Breast epithelium (tissue), 4 donors: ENCODE data around the gene APBA1. TPM values are rescaled to one million over a fixed set of nuclear protein-coding genes. Genes with fewer than 3 reads are reported as not detected.
A peak's percentile ranks its signal among the peaks of the same experiment; 100 is the strongest.

ENCODE experiments used
- DNase-seq, 2 donors: peaks; one replicate each; pipeline ENCODE4 v3.0.0-alpha.2; 2019; ENCODE audit warnings: low spot score in 2 of 2
- H3K27ac ChIP-seq, 2 donors: fragments of 200-600 bp; sonication (generic) in 1 of 2; one replicate each; pipeline ENCODE4 v1.5.1; 2016 to 2019; ENCODE audit warnings: mild to moderate bottlenecking in 1 of 2
- H3K27me3 ChIP-seq, 2 donors: fragments of 200-600 bp; sonication (generic) in 1 of 2; one replicate each; pipeline versions ENCODE4 v1.5.1 to v1.6.0; 2017 to 2019; ENCODE audit warnings: control low read depth in 1 of 2, mild to moderate bottlenecking in 1 of 2
- H3K36me3 ChIP-seq: fragments of 200-600 bp; one replicate; pipeline ENCODE4 v1.5.1; 2019
- H3K4me1 ChIP-seq, 2 donors: fragments of 200-600 bp; sonication (generic); one replicate each; pipeline ENCODE4 v1.5.1; 2016 to 2019; ENCODE audit warnings: control low read depth in 1 of 2
- H3K4me3 ChIP-seq, 3 donors: fragments of 200-600 bp; sonication (generic); 1 replicate in 2 of 3; 2 replicates in 1 of 3; pipeline ENCODE4 v1.5.1; 2016 to 2019; ENCODE audit warnings: mild to moderate bottlenecking in 3 of 3, moderate library complexity in 2 of 3
- H3K9me3 ChIP-seq, 2 donors: fragments of 200-600 bp; sonication (generic) in 1 of 2; one replicate each; pipeline ENCODE4 v1.5.1; 2016 to 2019; ENCODE audit warnings: control low read depth in 1 of 2
- CTCF ChIP-seq, 3 donors: fragments of 450-650 bp; IDR thresholded peaks; one replicate each; pipeline ENCODE4 v1.5.1; 2016 to 2017; ENCODE audit warnings: antibody characterized with exemption in 3 of 3, mild to moderate bottlenecking in 3 of 3, moderate library complexity in 3 of 3
- POLR2A ChIP-seq: fragments of 450-650 bp; IDR thresholded peaks from one replicate; pipeline ENCODE4 v1.6.1; 2016; ENCODE audit warnings: antibody characterized with exemption, mild to moderate bottlenecking, moderate library complexity
- POLR2AphosphoS5 ChIP-seq, 3 donors: sonication (generic); formaldehyde crosslinking; IDR thresholded peaks; one replicate each; pipeline ENCODE4 v1.6.1; 2017; ENCODE audit warnings: antibody characterized with exemption in 3 of 3
- intact Hi-C: fragments of 100-400 bp; cut with DNase I; formaldehyde crosslinking; loops from one replicate; pipeline ENCODE4 v1.15.1; 2023; ENCODE audit warnings: low total_unique reads
- total RNA-seq, 3 donors: library from RNA; depleted of rRNA; stranded (reverse); fragments of >200 nt; gene quantifications; one replicate each; pipeline ENCODE4 v1.1.0, GENCODE V29; 2016

Gene APBA1
- total RNA-seq, 3 donors from 2014 or later, result 6.9 to 8.0 (median 7.8) TPM

DNA sequence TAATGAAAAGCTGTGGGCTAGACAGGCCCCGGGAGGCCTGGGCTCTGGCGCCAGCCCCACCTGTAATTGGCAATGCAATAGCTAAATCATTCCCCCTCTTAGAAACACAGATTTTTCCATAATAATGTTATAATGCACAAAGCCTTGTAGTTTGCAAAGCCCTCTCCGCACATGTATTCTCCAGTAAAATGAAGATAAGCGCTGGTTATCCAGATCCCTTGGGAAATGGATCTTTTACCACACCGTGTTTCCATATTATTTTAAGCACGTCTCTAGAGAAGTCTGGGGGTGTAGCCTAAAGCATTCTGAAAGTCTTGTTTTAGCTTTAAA lies 1.1 kb upstream of the APBA1 start:
- TF ChIP-seq CTCF (IDR thresholded peaks at IDR 0.05) (no peak), POLR2AphosphoS5 (IDR thresholded peaks at IDR 0.05) (no peak), POLR2A (no peak)
- Histone ChIP-seq H3K36me3 (no peaks in the 10 kb centered on the region), H3K27me3 (no peaks in the 10 kb centered on the region), H3K9me3 (no peaks in the 10 kb centered on the region), H3K4me1 (no peaks in the 10 kb centered on the region), H3K27ac (peak overlapping the region; percentile 50 to 88), H3K4me3 (peak overlapping the region; percentile 69 to 89 (median 70))
- intact Hi-C loops, result no loop called here
- no peak for DNase-seq

DNA sequence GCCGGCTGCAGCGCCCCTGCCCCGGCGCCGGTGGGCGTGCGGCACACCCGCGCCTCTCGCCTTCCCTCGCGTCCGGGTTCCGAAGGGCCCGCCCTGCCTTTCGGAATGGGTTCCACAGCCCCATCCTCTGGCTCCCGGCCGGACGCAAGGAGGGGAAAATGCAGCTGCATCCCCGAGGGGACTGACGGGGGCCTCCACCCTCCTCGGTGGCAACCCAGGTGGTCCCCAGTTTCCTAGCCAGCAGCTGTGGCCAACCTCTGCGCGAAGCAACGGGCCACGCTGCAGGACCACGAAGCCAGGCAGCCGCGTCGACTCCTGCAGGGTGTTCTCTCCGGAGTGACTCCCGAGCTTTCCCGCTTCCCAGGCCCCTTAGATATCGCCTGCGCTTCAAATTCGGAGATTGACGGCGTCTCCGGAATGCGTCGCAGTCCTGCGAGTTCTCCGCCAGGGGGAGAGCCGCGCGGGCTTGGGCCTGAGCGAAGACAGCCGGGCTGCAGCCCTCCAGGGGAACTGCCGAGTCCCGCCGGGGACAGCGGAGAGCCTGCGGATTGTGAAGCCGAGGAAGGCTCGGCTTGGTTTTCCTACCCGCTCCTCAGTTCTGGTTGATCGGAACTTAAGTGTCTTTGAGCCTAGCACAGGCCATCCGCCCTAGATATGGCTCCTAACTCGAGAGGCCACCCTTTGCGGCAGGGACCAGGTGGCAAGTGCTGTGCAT lies 582 bp upstream of the APBA1 start:
- TF ChIP-seq POLR2AphosphoS5 (IDR thresholded peaks at IDR 0.05) (peak in 2 of 3 donors; percentile 37 to 45), CTCF (IDR thresholded peaks at IDR 0.05) (peak; percentile 79 to 88 (median 85)), POLR2A (no peak)
- Histone ChIP-seq H3K4me1 (no peaks in the 10 kb centered on the region), H3K27me3 (no peaks in the 10 kb centered on the region), H3K9me3 (no peaks in the 10 kb centered on the region), H3K36me3 (no peaks in the 10 kb centered on the region), H3K4me3 (peak overlapping the region; percentile 69 to 89 (median 70)), H3K27ac (peak overlapping the region; percentile 50 to 88)
- peak; percentile 54 to 85 for DNase-seq
- intact Hi-C loops, result no loop called here

DNA sequence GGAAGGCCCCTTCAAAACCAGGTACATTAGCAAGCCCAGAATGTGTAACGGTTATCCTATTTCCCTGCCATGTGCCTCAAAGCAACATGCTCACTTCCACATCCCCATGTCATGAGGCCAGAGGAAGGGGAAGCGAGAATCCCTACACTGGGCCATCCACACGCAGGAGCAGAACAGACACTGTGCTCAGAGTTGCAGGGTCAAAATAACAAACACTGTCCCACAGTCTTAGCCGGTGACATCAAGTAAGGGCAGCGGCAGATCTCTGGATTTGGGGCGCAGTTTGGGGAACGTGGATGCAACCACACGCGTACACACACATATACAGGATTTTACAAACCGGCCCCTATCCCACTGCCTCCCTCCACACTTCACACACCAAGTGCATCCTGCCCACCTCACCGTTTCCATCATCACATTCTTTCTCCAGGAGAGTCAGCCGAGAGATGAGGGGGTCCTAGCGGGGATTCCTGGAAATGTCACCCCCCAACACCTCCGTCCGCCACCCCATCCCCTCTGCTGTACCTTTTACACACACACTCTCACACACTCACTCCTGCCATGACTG lies 776 bp downstream of the APBA1 start:
- Histone ChIP-seq H3K9me3 (no peaks in the 10 kb centered on the region), H3K27me3 (no peaks in the 10 kb centered on the region), H3K4me1 (no peaks in the 10 kb centered on the region), H3K36me3 (no peaks in the 10 kb centered on the region), H3K4me3 (peak overlapping the region; percentile 69 to 89 (median 70)), H3K27ac (peak overlapping the region; percentile 78 to 88)
- TF ChIP-seq CTCF (IDR thresholded peaks at IDR 0.05) (no peak), POLR2AphosphoS5 (IDR thresholded peaks at IDR 0.05) (no peak), POLR2A (no peak)
- no peak for DNase-seq
- intact Hi-C loops, result no loop called here

DNA sequence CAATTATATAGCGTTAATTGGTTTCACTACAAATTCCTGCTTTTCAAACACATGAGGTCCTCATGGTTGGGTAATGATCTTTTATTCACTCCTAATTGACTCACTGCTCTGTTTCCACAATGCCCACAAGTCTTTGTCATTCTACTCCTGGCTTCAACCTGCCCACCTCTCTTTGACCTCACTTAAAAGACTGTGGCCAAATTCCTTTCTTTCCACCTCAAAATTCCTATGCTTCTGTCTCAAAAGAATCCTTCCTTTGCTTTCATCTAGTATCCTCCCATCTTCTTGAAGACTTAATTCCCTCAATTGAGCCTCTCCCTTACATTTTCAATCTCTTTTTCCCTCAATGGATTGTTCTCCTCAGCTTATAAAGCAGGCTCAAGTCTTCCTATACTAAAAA lies 4.9 kb downstream of the APBA1 start:
- intact Hi-C loops, result no loop called here
- Histone ChIP-seq H3K27ac (no peak overlapping the region), H3K4me3 (no peak overlapping the region), H3K9me3 (no peaks in the 10 kb centered on the region), H3K27me3 (no peaks in the 10 kb centered on the region), H3K4me1 (no peaks in the 10 kb centered on the region), H3K36me3 (no peaks in the 10 kb centered on the region)
- DNase-seq, result no peak
- TF ChIP-seq POLR2AphosphoS5 (IDR thresholded peaks at IDR 0.05) (no peak), CTCF (IDR thresholded peaks at IDR 0.05) (no peak), POLR2A (no peak)

- intact Hi-C loops, result no loop called here
- no peaks in the 10 kb centered on the region for H3K4me1 ChIP-seq
- TF ChIP-seq POLR2A (no peak), CTCF (IDR thresholded peaks at IDR 0.05) (no peak), POLR2AphosphoS5 (IDR thresholded peaks at IDR 0.05) (no peak)
- no peak overlapping the region for H3K4me3 ChIP-seq
- DNase-seq, result no peak
- H3K36me3 ChIP-seq, result no peaks in the 10 kb centered on the region
- H3K9me3 ChIP-seq, result no peaks in the 10 kb centered on the region
- H3K27ac ChIP-seq, result no peak overlapping the region
- H3K27me3 ChIP-seq, result no peaks in the 10 kb centered on the region
Observed at GRCh38 chr9:69660304-69660703, 11.9 kb downstream of the APBA1 start.
